Trophoblast cell (in vitro differentiated cells and primary cell): ENCODE measurements around the gene CYTH4.

ENCODE experiments used
- DNase-seq, 2 donors: peaks; one replicate each; pipeline ENCODE4 v3.0.0-alpha.2; 2016
- H2AFZ ChIP-seq: 2 replicates; pipeline ENCODE4 v1.6.1; 2013; ENCODE audit warnings: low read length, moderate library complexity, mild to moderate bottlenecking; ENCODE audit not compliant: insufficient read depth, poor library complexity
- H2AK5ac ChIP-seq: 2 replicates; pipeline ENCODE4 v1.6.1; 2013; ENCODE audit warnings: mild to moderate bottlenecking, low read length
- H2BK120ac ChIP-seq: 2 replicates; pipeline ENCODE4 v1.6.1; 2013; ENCODE audit warnings: low read length, mild to moderate bottlenecking, moderate library complexity; ENCODE audit not compliant: insufficient read depth, poor library complexity
- H2BK12ac ChIP-seq: 2 replicates; pipeline ENCODE4 v1.6.1; 2013; ENCODE audit warnings: mild to moderate bottlenecking, low read length, moderate library complexity
- H2BK5ac ChIP-seq: 2 replicates; pipeline ENCODE4 v1.6.1; 2013; ENCODE audit warnings: low read length, low read depth, moderate library complexity, mild to moderate bottlenecking; ENCODE audit not compliant: poor library complexity
- H3K14ac ChIP-seq: 2 replicates; pipeline ENCODE4 v1.6.1; 2013; ENCODE audit warnings: mild to moderate bottlenecking, low read length
- H3K18ac ChIP-seq: 2 replicates; pipeline ENCODE4 v1.6.1; 2013; ENCODE audit warnings: mild to moderate bottlenecking, low read length
- H3K23ac ChIP-seq: 2 replicates; pipeline ENCODE4 v1.6.1; 2013; ENCODE audit warnings: low read length
- H3K27ac ChIP-seq: 2 replicates; pipeline ENCODE4 v1.5.1; 2013; ENCODE audit warnings: low read depth, mild to moderate bottlenecking, inconsistent platforms, low read length, moderate library complexity
- H3K27me3 ChIP-seq: 2 replicates; pipeline ENCODE4 v1.6.1; 2013; ENCODE audit warnings: inconsistent platforms, mild to moderate bottlenecking, low read length, moderate library complexity; ENCODE audit not compliant: insufficient read depth
- H3K36me3 ChIP-seq, 2 experiments: 1 replicate in 1 of 2; 2 replicates in 1 of 2; pipeline ENCODE4 v1.6.1; 2013; ENCODE audit warnings: low read length in 2 of 2, mild to moderate bottlenecking in 2 of 2, moderate library complexity in 1 of 2; ENCODE audit not compliant: insufficient read depth in 2 of 2, control insufficient read depth in 1 of 2
- H3K4ac ChIP-seq: 2 replicates; pipeline ENCODE4 v1.6.1; 2013; ENCODE audit warnings: low read depth, mild to moderate bottlenecking, low read length, moderate library complexity
- H3K4me1 ChIP-seq, 2 experiments: 1 replicate in 1 of 2; 2 replicates in 1 of 2; pipeline ENCODE4 v1.6.1; 2013; ENCODE audit warnings: low read length in 2 of 2, mild to moderate bottlenecking in 2 of 2, moderate library complexity in 1 of 2; ENCODE audit not compliant: insufficient read depth in 2 of 2, control insufficient read depth in 1 of 2
- H3K4me2 ChIP-seq: 2 replicates; pipeline ENCODE4 v1.6.1; 2013; ENCODE audit warnings: inconsistent platforms, mild to moderate bottlenecking, low read length, moderate library complexity
- H3K4me3 ChIP-seq: 2 replicates; pipeline ENCODE4 v1.5.1; 2013; ENCODE audit warnings: mild to moderate bottlenecking, low read depth, low read length, inconsistent platforms
- H3K79me1 ChIP-seq: one replicate; pipeline ENCODE4 v1.6.1; 2013; ENCODE audit warnings: low read length
- H3K79me2 ChIP-seq: 2 replicates; pipeline ENCODE4 v1.6.1; 2013; ENCODE audit warnings: low read length, mild to moderate bottlenecking; ENCODE audit not compliant: control insufficient read depth, insufficient read depth, poor library complexity
- H3K9ac ChIP-seq: 2 replicates; pipeline ENCODE4 v1.6.1; 2013; ENCODE audit warnings: mild to moderate bottlenecking, low read length
- H3K9me3 ChIP-seq: 2 replicates; pipeline ENCODE4 v1.6.1; 2013; ENCODE audit warnings: low read depth, mild to moderate bottlenecking, control low read depth, inconsistent platforms, low read length; ENCODE audit not compliant: insufficient read depth
- H4K12ac ChIP-seq: 2 replicates; pipeline ENCODE4 v1.6.1; 2013; ENCODE audit warnings: low read depth, mild to moderate bottlenecking, low read length, moderate library complexity
- H4K8ac ChIP-seq: 2 replicates; pipeline ENCODE4 v1.6.1; 2013; ENCODE audit warnings: low read depth, mild to moderate bottlenecking, low read length, moderate library complexity
- H4K91ac ChIP-seq: one replicate; pipeline ENCODE4 v1.6.1; 2013; ENCODE audit warnings: low read depth, mild to moderate bottlenecking, low read length, moderate library complexity
- WGBS: extraction: QIAGEN DNeasy Blood & Tissue Kit; methylation state at CpG from one replicate; pipeline ENCODE4 v1.1.7; 2013; ENCODE audit warnings: missing lambda C conversion rate; ENCODE audit not compliant: insufficient read length, insufficient coverage; ENCODE audit errors: extremely low coverage; 5-methylcytosine and 5-hydroxymethylcytosine counted together

Gene CYTH4

DNA sequence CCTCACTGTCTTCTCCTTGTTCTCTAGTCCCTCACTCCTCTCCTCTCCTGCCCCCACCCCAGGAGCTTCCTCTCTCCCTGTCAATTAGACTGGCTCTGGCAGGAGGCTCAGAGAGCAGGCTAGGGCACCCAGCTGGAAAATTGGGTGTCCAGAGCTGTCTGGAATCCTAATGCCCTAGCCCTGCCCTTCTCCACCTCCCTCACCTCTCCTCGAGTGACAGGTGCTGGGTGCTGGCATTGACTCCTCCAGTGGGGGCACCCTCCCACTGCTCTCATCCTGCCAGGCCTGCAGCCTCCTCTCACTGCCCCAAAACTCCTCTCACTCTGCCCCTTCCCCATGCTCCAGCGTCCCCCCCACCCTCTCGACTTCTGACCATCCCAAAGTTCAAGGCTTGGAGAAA, 68.9 kb downstream of the CYTH4 start:
- Histone ChIP-seq H3K27ac (no peak overlapping the region), H2AFZ (no peak overlapping the region), H2BK120ac (no peak overlapping the region), H2BK12ac (no peak overlapping the region), H2AK5ac (no peak overlapping the region), H3K18ac (no peak overlapping the region), H3K4me3 (no peak overlapping the region), H3K4ac (no peak overlapping the region), H3K9me3 (no peaks in the 10 kb centered on the region), H3K36me3 (no peaks in the 10 kb centered on the region), H3K4me2 (no peak overlapping the region), H3K14ac (no peak overlapping the region), H3K4me1 (peaks cover 0 to 5% of the 10 kb centered on the region in 2 experiments), H4K8ac (no peak overlapping the region), H3K79me2 (peaks cover 3% of the 10 kb centered on the region), H3K27me3 (no peaks in the 10 kb centered on the region), H3K9ac (no peak overlapping the region), H4K12ac (no peak overlapping the region), H3K23ac (no peak overlapping the region), H2BK5ac (no peak overlapping the region), H3K79me1 (peaks cover 3% of the 10 kb centered on the region), H4K91ac (no peak overlapping the region)
- WGBS: no CpG with 5 or more reads among the region's 3 CpGs
- DNase-seq: no peak

DNA sequence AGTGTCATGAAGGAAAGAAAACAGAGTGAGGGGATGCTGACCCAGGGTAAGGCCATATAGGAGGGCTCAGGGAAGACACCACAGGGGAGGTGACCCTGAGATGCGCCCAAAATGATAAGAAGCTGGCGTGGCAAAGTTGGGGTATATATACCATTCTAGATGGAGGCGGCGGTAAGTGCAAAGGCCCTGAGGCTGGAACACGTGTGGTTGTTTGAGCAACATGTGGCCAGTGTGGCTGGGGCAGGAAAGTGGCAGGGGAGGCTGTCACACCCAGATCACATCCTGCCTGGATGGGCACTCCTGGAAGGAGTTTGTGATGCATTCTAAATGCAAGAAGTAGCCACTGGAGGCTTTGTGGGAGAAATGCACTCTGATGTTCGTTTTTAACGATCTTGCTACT, 70.2 kb downstream of the CYTH4 start:
- no peak overlapping the region for H3K4me3 ChIP-seq
- DNase-seq: no peak
- H3K4me1 ChIP-seq: peaks cover 0 to 5% of the 10 kb centered on the region in 2 experiments
- H3K79me2 ChIP-seq: peaks cover 3% of the 10 kb centered on the region
- no peak overlapping the region for H4K8ac ChIP-seq
- H3K4ac ChIP-seq: no peak overlapping the region
- no peaks in the 10 kb centered on the region for H3K9me3 ChIP-seq
- no peak overlapping the region for H2BK120ac ChIP-seq
- H3K18ac ChIP-seq: no peak overlapping the region
- H2AFZ ChIP-seq: no peak overlapping the region
- no peak overlapping the region for H4K12ac ChIP-seq
- no peak overlapping the region for H3K27ac ChIP-seq
- no peak overlapping the region for H3K9ac ChIP-seq
- H4K91ac ChIP-seq: no peak overlapping the region
- H3K4me2 ChIP-seq: no peak overlapping the region
- H3K23ac ChIP-seq: no peak overlapping the region
- no peak overlapping the region for H3K14ac ChIP-seq
- no peak overlapping the region for H2BK12ac ChIP-seq
- no peaks in the 10 kb centered on the region for H3K27me3 ChIP-seq
- WGBS: no CpG with 5 or more reads among the region's 7 CpGs
- H2BK5ac ChIP-seq: no peak overlapping the region
- H3K79me1 ChIP-seq: peaks cover 3% of the 10 kb centered on the region
- H2AK5ac ChIP-seq: no peak overlapping the region
- no peaks in the 10 kb centered on the region for H3K36me3 ChIP-seq

DNA sequence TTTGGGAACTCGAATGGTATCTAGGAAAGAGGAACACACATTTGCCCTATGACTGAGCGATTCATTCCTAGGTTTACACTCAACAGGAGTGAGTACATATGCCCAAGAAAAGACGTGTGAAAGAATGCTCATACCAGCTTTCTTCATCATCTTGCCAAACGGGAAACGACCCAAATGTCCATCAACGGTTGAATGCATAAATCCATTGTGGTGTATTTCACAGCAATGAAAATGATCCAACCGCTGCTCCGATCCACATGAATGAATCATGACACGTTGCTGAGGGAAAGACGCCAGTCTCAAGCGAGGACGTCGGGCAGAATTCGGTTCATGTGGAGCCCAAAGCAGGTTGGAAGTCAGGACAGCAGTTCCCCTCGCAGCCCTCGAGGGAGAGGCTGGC, 71.5 kb downstream of the CYTH4 start:
- peak; percentile 56 to 68 for DNase-seq
- Histone ChIP-seq H4K8ac (no peak overlapping the region), H2AFZ (no peak overlapping the region), H2BK12ac (no peak overlapping the region), H3K4me3 (no peak overlapping the region), H3K23ac (no peak overlapping the region), H3K9me3 (no peaks in the 10 kb centered on the region), H3K9ac (no peak overlapping the region), H3K36me3 (no peaks in the 10 kb centered on the region), H2AK5ac (no peak overlapping the region), H3K27me3 (no peaks in the 10 kb centered on the region), H3K27ac (no peak overlapping the region), H4K91ac (peak overlapping the region; percentile 9), H2BK120ac (peak overlapping the region; percentile 1), H3K79me1 (peaks cover 3% of the 10 kb centered on the region), H4K12ac (no peak overlapping the region), H3K14ac (no peak overlapping the region), H3K4ac (no peak overlapping the region), H3K18ac (no peak overlapping the region), H2BK5ac (no peak overlapping the region), H3K4me2 (no peak overlapping the region), H3K4me1 (peaks cover 0 to 5% of the 10 kb centered on the region in 2 experiments), H3K79me2 (peaks cover 3% of the 10 kb centered on the region)
- no CpG with 5 or more reads among the region's 16 CpGs for WGBS

DNA sequence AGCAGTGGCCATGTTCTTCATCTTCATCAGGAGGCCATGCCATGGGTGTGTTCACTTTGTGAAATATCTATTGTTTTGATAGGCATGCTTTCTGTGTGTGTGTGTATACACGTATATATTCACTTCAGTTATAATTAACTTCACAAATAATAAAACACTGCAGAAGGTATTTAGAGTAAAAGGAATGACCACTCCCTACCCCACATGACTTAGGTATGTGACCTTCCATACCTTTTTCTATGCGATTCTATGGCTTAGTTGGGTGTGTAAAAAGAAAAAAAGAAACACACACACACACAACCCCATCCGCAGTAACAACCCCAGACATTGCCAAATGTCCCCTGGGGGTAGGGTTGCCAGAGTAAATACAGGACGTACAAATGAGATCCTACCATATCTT, 72.0 kb downstream of the CYTH4 start:
- Histone ChIP-seq H2AFZ (no peak overlapping the region), H3K79me1 (peaks cover 3% of the 10 kb centered on the region), H2AK5ac (no peak overlapping the region), H3K27ac (no peak overlapping the region), H3K36me3 (no peaks in the 10 kb centered on the region), H3K4ac (no peak overlapping the region), H3K9ac (no peak overlapping the region), H4K8ac (no peak overlapping the region), H4K91ac (peak overlapping the region; percentile 9), H2BK120ac (peak overlapping the region; percentile 1), H2BK12ac (no peak overlapping the region), H3K27me3 (no peaks in the 10 kb centered on the region), H3K14ac (no peak overlapping the region), H3K9me3 (no peaks in the 10 kb centered on the region), H3K4me3 (no peak overlapping the region), H3K4me2 (no peak overlapping the region), H2BK5ac (no peak overlapping the region), H3K18ac (no peak overlapping the region), H3K4me1 (peaks cover 0 to 5% of the 10 kb centered on the region in 2 experiments), H4K12ac (no peak overlapping the region), H3K79me2 (peaks cover 3% of the 10 kb centered on the region), H3K23ac (no peak overlapping the region)
- DNase-seq: peak in 1 of 2 donors; percentile 42
- WGBS: no CpG with 5 or more reads among the region's 4 CpGs
